Skeletal muscle tissue (tissue), 4 donors: ENCODE measurements around the gene BPTF. TPM values are rescaled to one million over a fixed set of nuclear protein-coding genes. Genes with fewer than 3 reads are reported as not detected.
"Not testable (repeated sequence)": the region's sequence is repeated elsewhere in the genome, so short reads cannot be mapped to it uniquely, and the experiment has no call there.

Experiments
- H3K27ac ChIP-seq: one replicate; pipeline ENCODE4 v1.7.0; 2013; ENCODE audit warnings: mild to moderate bottlenecking, low read depth, low read length, inconsistent platforms
- H3K27me3 ChIP-seq, 3 donors: one replicate each; pipeline ENCODE4 v1.7.0; 2013; ENCODE audit warnings: low read length in 3 of 3; ENCODE audit not compliant: control insufficient read depth in 3 of 3, insufficient read depth in 3 of 3
- H3K36me3 ChIP-seq, 3 donors: one replicate each; pipeline ENCODE4 v1.7.0; 2013; ENCODE audit warnings: low read length in 3 of 3; ENCODE audit not compliant: control insufficient read depth in 3 of 3, insufficient read depth in 3 of 3
- H3K4me1 ChIP-seq, 3 donors: one replicate each; pipeline ENCODE4 v1.7.0; 2013; ENCODE audit warnings: low read length in 3 of 3, mild to moderate bottlenecking in 3 of 3; ENCODE audit not compliant: control insufficient read depth in 3 of 3, insufficient read depth in 3 of 3
- H3K4me3 ChIP-seq, 3 donors: one replicate each; pipeline ENCODE4 v1.7.0; 2013; ENCODE audit warnings: low read length in 3 of 3
- H3K9ac ChIP-seq, 3 donors: one replicate each; pipeline ENCODE4 v1.7.0; 2013; ENCODE audit warnings: low read length in 3 of 3, mild to moderate bottlenecking in 3 of 3, moderate library complexity in 2 of 3, low read depth in 1 of 3
- H3K9me3 ChIP-seq, 3 donors: one replicate each; pipeline ENCODE4 v1.7.0; 2013; ENCODE audit warnings: low read length in 3 of 3; ENCODE audit not compliant: control insufficient read depth in 3 of 3
- total RNA-seq: library from RNA; depleted of rRNA; stranded (reverse); fragments of >200 nt; gene quantifications from one replicate; pipeline ENCODE4 v1.2.3, GENCODE V29; 2014
- donor health status: Osteomylitis.

BPTF gene
- total RNA-seq, 1 donor from 2014 or later: 61.6 TPM

GRCh38 chr17:67833946-67834631 lies 8.8 kb downstream of the BPTF start:
- H3K9me3 ChIP-seq: no peaks in the 10 kb centered on the region
- no peaks in the 10 kb centered on the region for H3K27me3 ChIP-seq
- H3K4me1 ChIP-seq: peaks cover 16 to 27% (median 22%) of the 10 kb centered on the region in 3 donors
- H3K36me3 ChIP-seq: no peaks in the 10 kb centered on the region
- no peak overlapping the region for H3K27ac ChIP-seq
- no peak overlapping the region for H3K4me3 ChIP-seq
- H3K9ac ChIP-seq: no peak overlapping the region

- Histone ChIP-seq H3K4me1 (peaks cover 16 to 27% (median 22%) of the 10 kb centered on the region in 3 donors), H3K36me3 (no peaks in the 10 kb centered on the region), H3K4me3 (no peak overlapping the region), H3K27me3 (no peaks in the 10 kb centered on the region), H3K9me3 (no peaks in the 10 kb centered on the region), H3K9ac (no peak overlapping the region), H3K27ac (no peak overlapping the region)
These were observed 9.3 kb downstream of the BPTF start for GRCh38 chr17:67834634-67835033.

- no peak overlapping the region for H3K9ac ChIP-seq
- no peaks in the 10 kb centered on the region for H3K27me3 ChIP-seq
- no peak overlapping the region for H3K4me3 ChIP-seq
- peaks cover 0 to 13% (median 9%) of the 10 kb centered on the region in 3 donors for H3K4me1 ChIP-seq
- no peaks in the 10 kb centered on the region for H3K9me3 ChIP-seq
- no peak overlapping the region for H3K27ac ChIP-seq
- no peaks in the 10 kb centered on the region for H3K36me3 ChIP-seq
These were observed 11.1 kb downstream of the BPTF start for GRCh38 chr17:67836205-67836987.

GRCh38 chr17:67837965-67838364 lies 12.7 kb downstream of the BPTF start:
- H3K27me3 ChIP-seq: no peaks in the 10 kb centered on the region
- no peak overlapping the region for H3K27ac ChIP-seq
- H3K9ac ChIP-seq: no peak overlapping the region
- no peak overlapping the region for H3K4me3 ChIP-seq
- H3K36me3 ChIP-seq: no peaks in the 10 kb centered on the region
- no peaks in the 10 kb centered on the region for H3K9me3 ChIP-seq
- peaks cover 0 to 10% (median 7%) of the 10 kb centered on the region in 3 donors for H3K4me1 ChIP-seq

GRCh38 chr17:67838538-67838937 lies 13.2 kb downstream of the BPTF start:
- no peak overlapping the region for H3K27ac ChIP-seq
- peaks cover 0 to 10% (median 7%) of the 10 kb centered on the region in 3 donors for H3K4me1 ChIP-seq
- H3K36me3 ChIP-seq: no peaks in the 10 kb centered on the region
- no peak overlapping the region for H3K4me3 ChIP-seq
- no peak overlapping the region for H3K9ac ChIP-seq
- H3K9me3 ChIP-seq: no peaks in the 10 kb centered on the region
- no peaks in the 10 kb centered on the region for H3K27me3 ChIP-seq

DNA sequence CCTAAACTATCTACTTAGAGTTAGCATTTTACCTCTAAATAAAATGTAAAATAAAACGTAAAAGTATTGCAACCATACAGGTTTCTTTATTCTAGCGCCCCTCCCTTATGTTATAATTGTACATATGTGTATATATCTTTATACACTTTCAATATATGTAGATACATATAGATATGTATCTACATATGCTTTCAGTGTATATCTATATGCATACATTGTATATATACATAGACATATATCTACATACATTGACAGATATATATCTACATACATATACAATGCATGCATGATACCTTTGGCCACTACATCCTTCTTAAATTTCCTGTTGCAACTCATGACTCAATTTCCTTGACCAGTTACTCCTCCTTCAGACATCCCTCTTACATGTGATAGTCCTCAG lies 16.7 kb downstream of the BPTF start:
- Histone ChIP-seq H3K4me3 (no peak overlapping the region), H3K27me3 (no peaks in the 10 kb centered on the region), H3K4me1 (peaks cover 0 to 8% (median 2%) of the 10 kb centered on the region in 3 donors), H3K9ac (no peak overlapping the region), H3K27ac (no peak overlapping the region), H3K9me3 (no peaks in the 10 kb centered on the region), H3K36me3 (peaks cover 0 to 2% (median 0%) of the 10 kb centered on the region in 3 donors)

DNA sequence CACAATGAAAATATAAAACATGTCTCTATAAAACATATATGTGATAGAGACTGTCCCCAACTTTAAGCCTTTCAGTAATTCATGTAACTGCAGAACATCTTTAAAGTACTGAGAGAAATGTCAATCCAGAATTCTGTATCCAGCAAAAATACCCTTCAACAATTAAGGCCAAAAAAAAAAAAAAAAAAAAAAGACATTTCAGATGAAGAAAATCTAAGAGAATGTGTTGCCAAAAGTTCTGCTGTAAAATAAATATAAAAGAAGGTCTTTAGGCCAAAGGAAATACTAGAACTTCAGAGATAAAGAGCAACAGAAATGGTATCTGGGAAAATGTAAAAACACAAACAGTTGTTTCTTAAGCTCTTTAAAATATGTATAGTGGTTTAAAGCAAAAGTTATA lies 17.3 kb downstream of the BPTF start:
- Histone ChIP-seq H3K36me3 (peaks cover 0 to 2% (median 0%) of the 10 kb centered on the region in 3 donors), H3K4me3 (no peak overlapping the region), H3K27ac (no peak overlapping the region), H3K4me1 (peaks cover 0 to 4% (median 2%) of the 10 kb centered on the region in 3 donors), H3K9ac (no peak overlapping the region), H3K27me3 (no peaks in the 10 kb centered on the region), H3K9me3 (no peaks in the 10 kb centered on the region)

DNA sequence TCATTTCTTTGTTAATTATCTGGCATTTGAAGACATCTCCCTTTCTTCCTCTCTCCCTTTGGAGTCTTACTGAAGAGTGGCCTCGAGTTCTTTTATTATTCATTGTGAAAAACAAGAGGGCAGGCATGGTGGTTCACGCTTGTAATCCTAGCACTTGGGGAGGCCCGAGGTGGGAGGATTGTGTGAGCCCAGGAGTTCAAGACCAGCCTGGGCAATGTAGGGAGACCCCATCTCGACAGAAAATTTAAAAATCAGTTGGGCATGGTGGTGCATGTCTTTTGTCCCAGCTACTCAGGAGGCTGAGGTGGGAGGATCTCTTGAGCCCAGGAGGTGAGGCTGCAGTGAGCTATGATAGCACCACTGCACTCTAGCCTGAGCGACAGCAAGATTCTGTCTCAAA lies 20.1 kb downstream of the BPTF start:
- Histone ChIP-seq H3K4me1 (peaks cover 0 to 4% (median 2%) of the 10 kb centered on the region in 3 donors), H3K9ac (no peak overlapping the region), H3K27me3 (no peaks in the 10 kb centered on the region), H3K9me3 (no peaks in the 10 kb centered on the region), H3K27ac (no peak overlapping the region), H3K36me3 (peaks cover 0 to 2% (median 0%) of the 10 kb centered on the region in 3 donors), H3K4me3 (no peak overlapping the region)

DNA sequence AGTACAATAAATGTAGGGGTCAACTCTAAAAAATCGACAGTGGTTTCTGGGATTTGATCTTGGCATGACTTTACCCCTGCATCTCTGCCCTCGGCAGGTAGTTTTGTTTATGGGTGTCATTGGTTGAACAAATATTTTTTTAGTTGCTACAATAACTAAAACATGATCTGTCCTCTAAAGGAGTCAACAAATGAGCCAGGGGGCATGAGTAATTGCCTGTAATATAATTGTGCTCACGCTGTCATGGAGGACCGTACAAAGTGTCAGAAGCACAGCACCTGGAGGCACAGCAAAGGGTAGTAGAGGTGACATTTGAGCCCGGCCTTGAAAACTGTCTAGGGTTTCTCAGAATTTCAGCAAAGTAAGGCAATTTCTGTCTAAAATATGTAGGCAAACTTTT lies 22.9 kb downstream of the BPTF start:
- not testable (repeated sequence) for H3K36me3 ChIP-seq, H3K27me3 ChIP-seq, H3K4me3 ChIP-seq, H3K27ac ChIP-seq, H3K9me3 ChIP-seq, H3K9ac ChIP-seq, H3K4me1 ChIP-seq

GRCh38 chr17:67848846-67849245 lies 23.5 kb downstream of the BPTF start:
- not testable (repeated sequence) for H3K27ac ChIP-seq, H3K9ac ChIP-seq, H3K36me3 ChIP-seq, H3K4me3 ChIP-seq, H3K9me3 ChIP-seq, H3K27me3 ChIP-seq, H3K4me1 ChIP-seq
